Fibroblast of skin of left biceps (primary cell): Measurements from ENCODE around the gene UQCC2.

Experiments used
- DNase-seq, 2 experiments: peaks; one replicate each; pipeline ENCODE4 v3.0.0-alpha.2; 2013; ENCODE audit warnings: low read depth in 2 of 2

UQCC2 gene

DNA sequence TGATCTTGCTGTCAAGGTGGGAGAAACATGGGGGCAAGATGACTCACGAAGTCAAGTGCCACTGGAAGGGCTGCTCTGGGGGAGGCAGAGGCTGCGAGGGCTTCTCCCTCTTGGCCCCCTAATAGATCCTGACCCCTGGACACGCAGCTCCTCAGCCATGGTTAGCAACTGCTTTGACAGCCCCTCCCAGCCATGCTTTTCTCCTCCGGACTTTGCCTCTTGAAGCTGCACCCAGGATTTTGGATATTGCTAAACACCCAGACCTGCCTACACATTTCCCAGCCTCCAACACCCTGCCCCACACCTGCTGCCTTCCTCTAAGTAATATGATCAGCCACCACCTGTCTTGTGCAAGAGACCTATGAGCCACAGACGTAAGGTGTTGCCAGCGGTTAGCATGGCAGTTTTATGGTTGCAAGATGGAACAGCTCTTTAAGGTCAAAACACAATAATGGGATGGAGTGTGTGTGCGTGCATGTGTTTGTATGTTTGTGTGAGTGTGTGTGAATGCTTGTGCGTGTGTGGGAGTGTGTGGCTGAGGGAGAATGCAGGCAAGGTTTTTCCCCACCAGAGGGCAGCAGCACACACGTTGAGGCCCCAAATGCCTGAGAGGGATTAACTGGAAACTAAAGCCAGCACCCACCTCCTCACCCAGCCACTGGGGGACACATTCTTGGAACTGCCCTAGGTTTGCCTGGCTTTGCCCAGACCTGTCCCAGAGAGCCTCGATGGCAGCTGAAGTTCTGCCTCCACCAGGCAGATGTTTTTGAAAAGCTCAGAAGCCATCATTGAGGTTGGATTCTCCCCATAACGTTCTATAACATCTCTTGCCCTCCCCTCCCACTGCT lies 32.7 kb upstream of the UQCC2 start:
- peak; percentile 30 to 34 for DNase-seq

- no peak for DNase-seq
Measured at GRCh38 chr6:33742837-33743236, 31.3 kb upstream of the UQCC2 start.

- no peak for DNase-seq
Measured at GRCh38 chr6:33742092-33742491, 30.6 kb upstream of the UQCC2 start.

DNA sequence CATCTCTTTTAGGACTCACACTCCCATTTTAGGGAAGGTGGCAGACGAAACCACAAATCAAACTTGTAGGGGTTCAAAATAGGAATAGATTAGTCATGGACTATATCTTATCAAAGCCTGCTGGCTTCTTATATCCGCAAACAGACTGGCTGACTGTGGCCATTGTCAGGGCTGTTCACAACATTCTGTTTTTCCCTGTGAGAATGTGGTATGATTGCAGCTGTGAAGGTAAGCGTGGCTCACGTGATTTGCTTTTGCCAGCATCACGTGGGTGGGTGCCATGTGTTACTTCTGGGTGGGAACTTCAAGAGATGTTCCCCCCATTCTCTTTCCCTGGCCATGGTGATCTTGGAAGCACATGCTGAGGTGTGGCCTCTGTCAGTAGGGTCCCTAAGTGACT lies 29.3 kb upstream of the UQCC2 start:
- no peak for DNase-seq

- DNase-seq = no peak
Measured at GRCh38 chr6:33740204-33740608, 28.7 kb upstream of the UQCC2 start.

- no peak for DNase-seq
Measured at GRCh38 chr6:33739571-33739970, 28.1 kb upstream of the UQCC2 start.

DNA sequence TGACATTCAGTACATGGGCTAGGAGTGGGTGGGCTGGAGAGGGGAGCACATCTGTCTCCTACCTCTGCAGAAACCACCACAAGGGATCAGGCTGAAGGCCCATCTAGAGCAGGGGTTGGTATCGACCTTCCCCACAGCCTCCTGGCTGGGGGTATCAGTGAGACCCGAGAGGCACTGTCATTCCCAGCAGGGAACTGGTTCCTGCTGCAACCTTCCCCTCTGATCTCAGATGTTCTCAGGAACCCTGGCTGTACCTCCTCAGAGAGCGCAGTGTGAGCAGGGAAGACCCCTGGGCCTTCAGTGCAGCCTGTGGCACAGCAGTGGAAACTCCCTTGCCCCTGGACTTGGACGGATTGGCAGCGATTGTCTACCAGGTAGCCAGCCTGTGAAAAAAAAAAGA lies 27.4 kb upstream of the UQCC2 start:
- DNase-seq = no peak

DNA sequence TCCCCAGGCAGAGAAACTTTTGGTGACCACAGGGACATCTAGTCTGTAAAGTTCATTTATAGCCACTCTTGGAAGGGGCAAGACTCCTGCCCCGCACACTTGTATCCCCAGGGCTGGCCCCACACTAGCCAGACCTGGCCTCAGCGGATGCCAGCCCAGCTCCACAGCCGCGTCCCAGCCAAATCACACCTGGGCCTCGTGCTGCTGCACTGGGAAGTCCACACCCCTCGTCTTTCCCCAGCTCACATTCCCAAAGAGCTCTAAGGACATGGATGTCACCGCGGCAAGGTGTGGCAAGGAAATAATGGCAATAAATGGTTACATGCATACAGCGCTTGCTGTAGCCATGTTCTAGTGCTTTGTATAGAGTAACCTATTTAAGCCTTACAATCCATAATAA lies 26.7 kb upstream of the UQCC2 start:
- DNase-seq = no peak

DNA sequence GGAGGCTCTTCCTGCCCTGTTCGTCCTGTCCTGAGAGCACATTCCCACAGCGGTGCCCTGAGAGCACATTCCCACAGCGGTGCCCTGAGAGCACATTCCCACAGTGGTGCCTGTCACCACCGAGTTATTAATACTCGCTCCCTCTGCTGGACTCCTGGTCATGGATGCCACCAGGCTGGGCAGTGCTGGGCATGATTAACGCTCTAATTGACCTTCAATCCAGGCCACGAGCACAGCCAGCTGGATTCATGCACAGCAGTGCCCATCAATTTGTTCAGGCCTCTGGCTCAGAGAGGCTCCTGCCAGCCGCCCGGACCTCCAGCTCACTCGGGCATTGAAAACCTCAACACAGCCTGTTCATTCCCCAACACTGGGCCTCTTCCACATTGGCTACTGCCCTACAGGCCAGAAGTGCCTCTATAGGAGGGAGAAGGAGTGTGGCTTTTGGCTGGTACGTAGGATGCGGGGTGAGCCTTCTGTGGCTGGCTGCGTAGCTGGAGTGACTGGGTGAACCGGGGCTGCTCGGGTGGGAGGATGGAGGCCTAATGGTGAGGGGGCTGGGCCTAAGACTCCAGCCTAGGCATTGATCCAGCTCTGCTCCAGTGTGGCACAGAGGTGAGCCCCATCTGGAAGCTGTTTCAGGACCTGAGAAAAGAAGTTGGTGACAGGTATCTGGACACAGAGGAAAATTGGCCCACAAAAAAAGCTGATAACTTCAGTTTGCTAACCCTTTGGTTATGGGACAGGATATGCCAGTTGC lies 25.9 kb upstream of the UQCC2 start:
- DNase-seq = no peak

- DNase-seq = no peak
Measured at GRCh38 chr6:33735216-33735615, 23.7 kb upstream of the UQCC2 start.

DNA sequence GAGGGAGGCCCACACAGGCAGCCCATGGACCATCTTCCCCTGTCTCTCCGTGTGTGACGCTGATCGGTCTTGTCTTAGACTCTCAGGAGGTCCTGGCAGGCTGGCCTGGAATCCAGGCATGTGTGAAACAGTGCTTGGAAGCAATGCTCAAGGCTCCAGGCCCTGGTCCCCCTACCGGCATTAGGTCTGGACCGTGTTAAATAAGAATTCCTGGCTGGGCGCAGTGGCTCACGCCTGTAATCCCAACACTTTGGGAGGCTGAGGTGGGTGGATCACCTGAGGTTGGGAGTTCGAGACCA lies 22.2 kb upstream of the UQCC2 start:
- no peak for DNase-seq

DNA sequence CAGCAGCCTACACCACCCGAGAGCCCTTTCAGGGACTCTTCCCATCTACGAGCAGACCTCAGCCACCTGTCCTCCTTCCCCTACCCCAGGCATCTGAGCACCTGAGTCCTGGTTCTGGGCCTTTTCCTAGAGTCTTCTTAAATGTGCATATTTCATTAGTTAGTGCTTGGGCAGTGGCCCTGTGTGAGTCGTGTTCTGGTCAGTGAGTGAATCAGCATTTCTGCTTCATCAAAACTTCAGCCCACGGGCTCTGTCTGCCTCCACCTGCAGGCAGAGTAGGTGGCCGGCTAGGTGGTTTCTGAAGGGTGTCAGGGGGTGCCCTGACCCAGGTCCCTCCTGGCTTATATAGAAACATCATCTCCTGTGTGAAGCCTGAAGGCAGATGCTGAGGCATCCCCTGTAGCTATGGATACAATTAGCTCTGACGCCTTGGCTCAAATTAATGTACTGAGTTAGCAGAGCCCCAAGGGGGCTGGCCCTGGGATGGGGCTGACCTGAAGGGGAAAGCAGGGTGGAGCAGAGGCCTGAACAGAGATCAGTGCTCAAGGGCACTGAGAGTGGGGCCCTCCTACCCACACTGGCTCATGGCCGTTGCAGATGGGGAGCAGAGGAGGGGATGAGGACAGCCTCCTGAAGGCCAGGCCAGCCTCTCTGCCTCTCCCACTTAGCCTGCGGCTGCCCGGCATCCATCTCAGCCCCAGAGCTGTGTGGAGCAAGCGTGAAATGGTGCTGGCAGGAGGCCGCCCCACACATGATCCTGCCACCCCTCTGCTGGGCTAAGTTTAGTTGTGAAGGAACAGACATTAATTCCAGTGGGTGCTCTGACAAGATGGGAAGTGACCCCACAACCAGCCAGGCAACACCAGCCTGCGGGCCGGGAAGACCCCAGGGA lies 21.6 kb upstream of the UQCC2 start:
- no peak for DNase-seq

DNA sequence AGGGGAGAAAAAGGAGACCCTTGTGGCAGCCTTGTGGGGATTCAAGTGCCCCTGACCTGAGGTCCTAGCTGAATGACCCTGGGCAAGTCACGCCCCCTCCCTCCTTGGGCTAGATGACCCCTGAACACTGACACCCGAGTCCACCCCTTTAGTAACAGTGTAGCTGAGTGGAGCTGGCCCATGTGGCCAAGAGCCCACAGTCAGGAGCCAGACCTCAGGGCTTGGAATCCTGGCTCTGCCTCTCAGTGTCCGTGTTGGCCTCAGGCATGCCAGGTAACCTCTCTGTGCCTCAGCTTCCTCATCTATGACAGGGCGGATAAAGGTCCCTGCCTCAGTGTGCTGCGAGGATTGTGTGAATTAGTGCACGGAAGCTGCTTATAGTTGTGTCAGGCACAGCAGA lies 20.9 kb upstream of the UQCC2 start:
- no peak for DNase-seq

DNA sequence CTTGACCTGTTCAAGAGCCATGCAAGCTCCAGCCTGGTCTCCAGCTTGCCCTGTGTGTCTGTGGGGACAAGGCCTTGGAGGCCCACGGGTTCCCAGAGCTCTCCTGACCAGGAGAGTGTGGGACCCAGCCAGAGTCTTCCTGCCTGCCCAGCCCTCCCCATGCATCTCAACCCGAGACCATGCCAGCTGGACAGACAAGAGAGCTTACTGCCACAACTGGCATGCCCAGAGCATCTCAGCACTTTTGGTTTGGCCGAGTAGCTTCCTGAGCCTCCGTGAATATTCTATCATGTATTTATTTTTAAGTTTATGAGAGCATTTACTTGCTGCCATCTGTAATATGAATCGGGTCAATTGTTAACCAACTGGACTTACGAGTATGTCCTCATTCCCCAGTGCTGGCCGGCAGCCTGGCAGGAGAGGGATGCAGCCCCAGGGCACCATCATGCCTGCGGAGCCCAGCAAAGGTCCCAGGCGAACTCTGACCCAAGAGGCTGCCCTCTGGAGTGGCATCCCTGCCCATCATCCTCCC lies 20.3 kb upstream of the UQCC2 start:
- DNase-seq = no peak

- DNase-seq = no peak
Measured at GRCh38 chr6:33731035-33731434, 19.5 kb upstream of the UQCC2 start.

GRCh38 chr6:33730611-33731010 lies 19.1 kb upstream of the UQCC2 start:
- DNase-seq = no peak

- no peak for DNase-seq
Measured at GRCh38 chr6:33729059-33729458, 17.6 kb upstream of the UQCC2 start.

DNA sequence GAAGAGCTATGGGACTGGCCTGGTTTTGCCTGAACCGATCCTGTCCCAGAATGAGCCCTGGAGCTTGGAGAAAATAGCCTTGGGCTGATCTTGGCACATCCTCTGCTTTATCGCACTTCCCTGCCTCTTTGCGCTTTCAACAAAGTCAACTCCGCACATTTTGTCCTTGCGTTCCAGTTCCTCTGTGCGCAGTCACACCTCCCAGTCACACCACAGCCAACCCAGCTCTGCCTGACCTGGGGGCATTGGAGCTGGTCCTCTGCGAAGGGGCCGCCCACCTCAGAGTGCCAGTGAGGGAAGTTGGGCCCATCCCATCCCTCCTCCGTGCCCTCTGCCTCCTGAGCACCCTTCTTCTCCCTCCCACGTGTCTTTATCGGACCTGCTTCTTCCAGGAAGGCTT lies 16.9 kb upstream of the UQCC2 start:
- no peak for DNase-seq

- no peak for DNase-seq
Measured at GRCh38 chr6:33727932-33728331, 16.4 kb upstream of the UQCC2 start.

DNA sequence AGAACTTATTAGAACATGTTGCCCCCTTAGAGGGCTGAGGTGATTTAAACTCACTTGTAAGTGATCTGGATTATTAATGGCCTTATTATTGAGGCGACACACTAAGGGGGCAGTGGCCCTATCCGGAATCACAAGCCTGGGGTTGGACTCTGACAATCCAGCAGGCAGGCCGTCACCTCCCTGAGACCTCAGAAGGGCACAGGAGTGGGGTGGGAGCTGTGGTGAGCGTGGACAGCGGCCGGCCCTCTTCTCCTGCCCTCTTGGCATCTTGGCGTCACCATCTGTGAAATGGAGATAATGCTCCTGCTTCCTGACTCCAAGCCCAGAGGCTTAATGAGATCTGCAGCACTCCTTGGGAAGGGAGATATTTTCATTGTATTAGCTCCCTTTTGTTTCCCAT lies 15.6 kb upstream of the UQCC2 start:
- DNase-seq = no peak

DNA sequence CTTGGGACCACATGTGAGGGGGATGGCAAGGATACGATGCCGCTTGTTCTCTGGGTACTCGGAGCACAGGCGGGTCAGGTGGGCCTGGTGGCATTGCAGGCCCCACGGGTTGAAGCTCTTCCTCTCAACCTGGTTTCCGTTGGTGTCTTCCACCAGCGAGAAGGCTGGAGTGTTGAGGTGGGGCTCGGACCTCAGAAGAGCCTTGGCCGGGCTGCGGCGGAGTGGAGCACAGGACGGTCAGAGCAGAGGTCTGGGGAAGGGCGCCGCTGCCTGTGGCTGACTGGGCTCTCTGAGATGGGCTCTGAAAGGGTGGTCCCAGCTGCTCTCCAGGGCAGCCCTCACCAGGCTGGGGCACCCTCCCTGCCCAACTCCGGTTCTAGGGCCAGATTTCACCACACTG lies 15.2 kb upstream of the UQCC2 start:
- DNase-seq = no peak
